Measurements from ENCODE around the gene PDGFRB. TPM values are rescaled to one million over a fixed set of nuclear protein-coding genes. Genes with fewer than 3 reads are reported as not detected.

PDGFRB gene
- total and polyA plus RNA-seq, 9 of the 15 experiments (the other 6 are each of a cell fraction or from before 2014, with no cell fraction given), result 0.01 to 1.5 (median 0.09) TPM; not detected in 3

GRCh38 chr5:150073086-150073625, 82.5 kb downstream of the PDGFRB start:
- intact Hi-C loops (cut with micrococcal nuclease), result loop anchor here (10.0 kb wide), 1 partner anchor 52 kb away; no protein-coding TSS in a partner anchor
- Histone ChIP-seq H3K4me1 (replicated peaks in 1 of 2; ENCODE audit: control insufficient read depth in 2 of 2, insufficient read depth in 2 of 2, low read length in 2 of 2) (peaks cover 0 to 3% of the 10 kb centered on the region in 2 experiments; a peak in 2 of 5 replicates), H3K9ac (ENCODE audit: insufficient read depth in 1 of 2, low read depth in 2 of 2, low read length in 2 of 2) (no peak overlapping the region), H3K9me1 (ENCODE audit: control insufficient read depth, insufficient read depth, low read length) (no peaks in the 10 kb centered on the region), H3K27ac (ENCODE audit: extremely low read depth, low read depth, low read length) (no peak overlapping the region), H3K27me3 (ENCODE audit: control insufficient read depth in 2 of 2, insufficient read depth in 2 of 2, low read length in 2 of 2) (peaks cover 12 to 49% of the 10 kb centered on the region in 2 experiments), H2AFZ (ENCODE audit: low read depth, low read length) (no peak overlapping the region), H3K79me2 (ENCODE audit: control insufficient read depth, insufficient read depth, low read length) (no peaks in the 10 kb centered on the region), H4K20me1 (replicated peaks; ENCODE audit: control insufficient read depth, insufficient read depth, low read length) (no peaks in the 10 kb centered on the region), H3K4me2 (ENCODE audit: insufficient read depth, low read length) (no peak overlapping the region), H3K9me3 (replicated peaks; ENCODE audit: control insufficient read depth, insufficient read depth, low read depth, low read length) (no peaks in the 10 kb centered on the region), H3K4me3 (no peak overlapping the region), H3K36me3 (ENCODE audit: control insufficient read depth, insufficient read depth, low read length) (no peaks in the 10 kb centered on the region)
- TF ChIP-seq NR2C1 (IDR thresholded peaks at IDR 0.05), result no peak
- TF ChIP-seq NR2C1 (tag; IDR thresholded peaks at IDR 0.05), result no peak
- TF ChIP-seq ESRRA (IDR thresholded peaks at IDR 0.05; ENCODE audit: borderline replicate concordance, low read depth), result peak; percentile 48; the same call in 1 of the 2 replicates
- TF ChIP-seq KHSRP (IDR thresholded peaks at IDR 0.05), result no peak
- BruUV-seq (replicated peaks), result no TSS peak
- no peak for ATAC-seq
- in situ Hi-C loops (cut with MboI), result no loop called here
- ChIA-PET CTCF (ENCODE audit: low intra/inter-chr PET ratio) (no interaction called here), POLR2A (interaction anchor here (0.7 to 1.8 kb wide), 2 partner anchors 9 to 50 kb away, joined by 4 to 6 read pairs; no protein-coding TSS in a partner anchor)
- FAIRE-seq, result no peak
- no peak for DNase-seq (ENCODE audit: extremely low read depth in 1 of 4, low spot score in 3 of 4)
- WGBS (ENCODE audit: insufficient coverage, low coverage, missing lambda C conversion rate), result 15% methylated on average over 5 of the region's 5 CpGs

- Histone ChIP-seq H3K9ac (ENCODE audit: insufficient read depth in 1 of 2, low read depth in 2 of 2, low read length in 2 of 2) (no peak overlapping the region), H3K4me3 (no peak overlapping the region), H3K27ac (ENCODE audit: extremely low read depth, low read depth, low read length) (no peak overlapping the region), H3K9me1 (ENCODE audit: control insufficient read depth, insufficient read depth, low read length) (no peaks in the 10 kb centered on the region), H3K4me2 (ENCODE audit: insufficient read depth, low read length) (no peak overlapping the region), H2AFZ (ENCODE audit: low read depth, low read length) (no peak overlapping the region), H4K20me1 (replicated peaks; ENCODE audit: control insufficient read depth, insufficient read depth, low read length) (no peaks in the 10 kb centered on the region), H3K9me3 (replicated peaks; ENCODE audit: control insufficient read depth, insufficient read depth, low read depth, low read length) (no peaks in the 10 kb centered on the region), H3K36me3 (ENCODE audit: control insufficient read depth, insufficient read depth, low read length) (no peaks in the 10 kb centered on the region), H3K4me1 (replicated peaks in 1 of 2; ENCODE audit: control insufficient read depth in 2 of 2, insufficient read depth in 2 of 2, low read length in 2 of 2) (peaks cover 0 to 3% of the 10 kb centered on the region in 2 experiments; a peak in 1 of 5 replicates), H3K79me2 (ENCODE audit: control insufficient read depth, insufficient read depth, low read length) (no peaks in the 10 kb centered on the region), H3K27me3 (ENCODE audit: control insufficient read depth in 2 of 2, insufficient read depth in 2 of 2, low read length in 2 of 2) (peaks cover 7 to 39% of the 10 kb centered on the region in 2 experiments)
- intact Hi-C loops (cut with micrococcal nuclease), result loop anchor here (10.0 kb wide), 1 partner anchor 54 kb away; no protein-coding TSS in a partner anchor
- POLR2A ChIA-PET, result interaction anchor here (0.6 kb wide), 2 partner anchors 220 to 259 kb away, joined by 3 read pairs; no protein-coding TSS in a partner anchor
- no TSS peak for BruUV-seq (replicated peaks)
- in situ Hi-C loops (cut with MboI), result no loop called here
- CTCF ChIA-PET (ENCODE audit: low intra/inter-chr PET ratio), result no interaction called here
- FAIRE-seq (no peak), ATAC-seq (no peak), DNase-seq (ENCODE audit: extremely low read depth in 1 of 4, low spot score in 3 of 4) (no peak)
- 36% methylated on average over 3 of the region's 3 CpGs for WGBS (ENCODE audit: insufficient coverage, low coverage, missing lambda C conversion rate)
- peak; percentile 83 for TF ChIP-seq RBM25 (IDR thresholded peaks at IDR 0.05; ENCODE audit: low read depth, low read length, severe bottlenecking)
- 0 out of 4 replicates have a peak, but pooled peaks of 1 of the 2 experiments have one; percentile 19 for TF ChIP-seq RCOR1 (IDR thresholded peaks at IDR 0.05; ENCODE audit: borderline replicate concordance in 1 of 2, low read depth in 2 of 2, low read length in 2 of 2)
- TF ChIP-seq KDM1A (IDR thresholded peaks at IDR 0.05), result peak; percentile 17 to 56; a peak in 1 of 4 replicates
- TF ChIP-seq TARDBP (IDR thresholded peaks at IDR 0.05), result no peak
- TF ChIP-seq KDM4B (IDR thresholded peaks at IDR 0.05; ENCODE audit: borderline replicate concordance in 2 of 2, low read depth in 1 of 2), result no peak
- peak; percentile 69 for TF ChIP-seq ADNP (tag; IDR thresholded peaks at IDR 0.05)
- peak; percentile 78 for TF ChIP-seq BCOR (IDR thresholded peaks at IDR 0.05)
- TF ChIP-seq HDAC2 (IDR thresholded peaks at IDR 0.05), result no peak
- TF ChIP-seq E2F5 (CRISPR knock-in tag; IDR thresholded peaks at IDR 0.05), result no peak
- TF ChIP-seq SRF (CRISPR knock-in tag; IDR thresholded peaks at IDR 0.05), result no peak
- TF ChIP-seq ZKSCAN1 (IDR thresholded peaks at IDR 0.05; ENCODE audit: low read depth, low read length), result no peak
- TF ChIP-seq ZNF695 (CRISPR knock-in tag; IDR thresholded peaks at IDR 0.05), result no peak
- TF ChIP-seq ARHGAP35 (IDR thresholded peaks at IDR 0.05; ENCODE audit: partially characterized antibody), result no peak
- no peak for TF ChIP-seq CBFB (CRISPR knock-in tag; IDR thresholded peaks at IDR 0.05)
Measured at GRCh38 chr5:150070821-150071220, 84.8 kb downstream of the PDGFRB start.
